GM19240 (cell line): ENCODE measurements around the gene SOWAHD.
"Not testable (repeated sequence)": the region's sequence is repeated elsewhere in the genome, so short reads cannot be mapped to it uniquely, and the experiment has no call there.

Experiments used
- DNase-seq: peaks from one replicate; pipeline ENCODE4 v3.0.0; 2011; ENCODE audit warnings: low spot score; ENCODE audit not compliant: insufficient read length

SOWAHD gene

DNA sequence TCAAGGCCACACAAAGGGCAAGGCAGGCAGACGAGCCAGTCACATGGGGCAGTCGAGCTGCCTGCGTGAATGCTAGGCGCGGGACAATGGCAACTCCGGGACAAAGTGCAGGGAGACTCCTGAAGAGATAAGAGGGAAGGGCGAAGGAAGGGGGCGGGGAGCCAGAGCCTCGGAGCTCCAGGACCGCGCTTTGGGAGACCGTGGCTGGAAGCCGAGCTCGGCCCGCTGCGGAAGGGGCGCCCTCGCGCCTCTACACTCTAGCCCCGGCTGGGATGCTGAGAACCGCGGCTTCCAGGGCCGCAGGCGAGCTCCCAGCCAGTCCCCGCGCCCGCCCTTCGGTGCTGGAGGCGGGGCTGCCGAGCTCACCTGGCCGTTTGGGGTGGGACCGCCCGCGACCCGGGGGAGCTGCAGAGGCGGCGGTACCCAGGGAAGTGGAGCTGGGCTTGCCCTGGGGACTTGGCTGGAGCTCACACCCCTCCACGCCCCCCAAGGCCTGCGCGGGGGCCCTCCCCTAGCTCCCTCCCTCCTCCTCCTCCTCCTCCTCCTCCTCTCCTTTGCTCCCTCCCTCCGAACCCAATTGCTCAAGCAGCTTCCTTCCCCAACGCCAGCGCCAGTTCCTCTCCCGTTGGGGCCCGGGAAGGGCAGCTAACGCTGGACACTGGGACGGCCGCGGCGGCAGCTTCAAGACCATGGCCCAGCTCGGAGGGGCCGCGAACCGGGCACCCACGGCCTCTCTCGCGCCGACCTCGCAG lies at the start of gene SOWAHD:
TSS of gene SOWAHD (plus strand) at position 610 of the 752 bp plus-strand sequence. CDS start at position 690, 80 bp downstream.
- no peak for DNase-seq

DNA sequence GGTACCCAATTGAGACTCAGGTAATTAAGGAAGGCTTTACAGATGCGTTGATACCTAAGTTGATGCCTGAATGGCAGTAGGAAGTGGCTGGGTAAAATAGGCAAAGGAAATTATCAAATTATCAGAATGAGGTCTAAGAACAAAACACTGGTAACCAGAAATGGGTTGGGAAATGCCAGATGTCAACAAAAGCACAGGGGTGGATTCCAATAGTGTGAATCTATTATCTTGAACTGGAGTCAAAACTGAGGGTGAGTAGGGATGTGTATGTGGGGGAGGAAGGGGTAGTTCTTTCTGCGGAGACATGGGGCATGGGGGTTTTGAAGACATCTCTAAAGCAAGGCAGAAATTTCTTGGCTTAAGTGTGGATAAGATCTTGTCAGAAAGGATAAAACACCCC lies 49.5 kb upstream of the SOWAHD start:
- no peak for DNase-seq

DNA sequence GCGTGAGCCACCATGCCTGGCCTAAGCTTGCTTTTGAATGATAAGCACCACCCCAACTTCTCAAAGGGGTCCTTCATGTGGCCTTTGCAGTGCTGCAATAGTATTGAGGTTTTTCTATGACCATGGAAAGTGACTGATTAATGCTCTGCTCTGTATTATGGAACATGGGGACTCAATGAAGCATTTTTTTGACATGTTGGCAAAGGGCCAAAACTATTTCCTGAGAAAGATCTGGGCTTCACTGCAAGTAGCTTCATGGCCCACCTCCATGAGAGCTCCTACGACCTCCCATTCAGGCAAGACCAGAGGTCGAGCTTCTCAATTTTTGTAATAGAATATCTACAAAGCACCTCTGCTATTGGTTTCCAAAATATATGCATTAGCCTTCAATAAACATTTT lies 48.8 kb upstream of the SOWAHD start:
- DNase-seq = no peak

DNA sequence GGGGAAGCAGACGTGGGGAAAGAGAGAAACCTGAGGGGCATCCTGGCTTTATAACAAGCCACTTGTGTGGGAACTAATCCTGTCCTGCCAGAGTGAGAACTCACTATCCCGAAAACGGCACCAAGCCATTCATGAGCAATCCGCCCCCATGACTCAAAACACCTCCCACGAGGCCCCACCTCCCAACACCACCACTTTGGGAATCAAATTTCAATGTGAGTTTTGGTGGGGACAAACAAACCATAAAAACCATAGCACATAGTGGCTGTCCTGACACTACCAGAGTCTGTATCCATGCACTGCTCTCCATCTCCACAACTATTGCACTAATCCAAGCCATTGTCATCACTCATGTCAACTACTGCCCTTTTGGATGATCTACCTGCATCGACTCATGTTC lies 36.9 kb upstream of the SOWAHD start:
- no peak for DNase-seq

GRCh38 chrX:119721926-119722325 lies 36.5 kb upstream of the SOWAHD start:
- DNase-seq = no peak

DNA sequence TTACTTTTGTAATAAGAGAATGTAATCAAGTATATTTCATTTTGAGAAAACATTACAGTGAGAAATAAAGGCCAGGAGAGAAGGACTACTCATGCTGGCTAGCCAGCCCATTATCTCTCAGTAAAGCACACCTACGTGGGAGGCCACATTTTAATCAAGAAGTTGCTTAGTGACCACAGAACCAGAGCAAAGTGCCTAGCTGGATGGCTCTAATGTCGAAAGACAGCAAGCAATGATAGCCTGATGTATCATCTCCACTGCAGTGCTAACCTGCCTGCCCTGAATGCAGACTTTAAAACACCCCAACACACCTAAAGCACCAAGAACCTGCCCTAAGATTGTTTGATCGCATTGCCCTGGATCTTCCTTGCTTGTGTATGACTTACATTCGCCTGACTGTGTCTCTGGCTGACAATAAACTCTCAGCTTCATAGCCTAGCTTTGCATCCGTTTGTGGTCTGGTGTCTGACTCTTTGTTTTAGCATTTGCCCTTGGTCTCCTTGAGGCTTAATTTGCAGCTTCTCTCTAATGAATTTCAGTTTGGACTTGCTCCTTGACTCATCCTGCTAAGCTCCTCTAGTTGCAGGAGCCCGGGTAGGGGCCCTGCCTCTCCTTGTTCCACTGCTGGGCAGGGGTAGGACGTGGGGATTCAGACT lies 31.4 kb upstream of the SOWAHD start:
- DNase-seq = no peak

- DNase-seq = no peak
Observed at GRCh38 chrX:119728487-119728886, 29.9 kb upstream of the SOWAHD start.

DNA sequence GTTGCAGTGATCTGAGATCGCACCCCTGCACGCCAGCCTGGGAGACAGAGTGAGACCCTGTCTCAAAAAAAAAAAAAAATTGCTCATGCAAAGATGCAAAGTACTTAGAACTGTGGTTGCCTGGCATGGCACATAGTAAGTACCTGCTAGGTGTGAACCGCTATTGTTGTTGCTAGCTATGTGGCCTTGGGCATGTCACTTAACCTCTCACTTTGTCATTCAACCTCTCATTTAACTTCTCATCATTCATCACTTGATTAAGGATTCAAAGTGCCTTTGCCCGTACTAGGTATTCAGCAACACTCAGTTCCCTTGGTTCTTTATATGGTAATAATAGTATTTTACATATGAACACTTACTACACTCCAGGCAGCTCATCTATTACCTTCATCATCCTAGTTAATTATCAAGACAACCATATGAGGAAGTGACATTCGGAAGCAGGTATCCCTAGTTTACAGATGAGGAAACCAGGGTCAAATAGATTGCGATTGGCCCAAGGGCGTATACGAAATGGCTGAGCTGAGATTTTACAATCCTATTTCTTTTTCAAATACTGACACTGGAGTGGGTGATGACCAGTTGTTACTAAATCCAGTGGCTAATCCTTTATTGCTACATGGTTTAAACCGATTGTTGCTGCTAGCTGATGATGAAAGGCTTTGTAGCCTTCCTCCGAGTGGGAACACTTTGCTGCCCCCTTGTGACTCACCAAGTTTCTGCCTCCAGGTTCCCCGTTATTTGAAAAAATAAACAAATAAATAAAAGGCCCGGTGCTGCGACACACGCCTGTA lies 28.8 kb upstream of the SOWAHD start:
- DNase-seq = peak; percentile 54

DNA sequence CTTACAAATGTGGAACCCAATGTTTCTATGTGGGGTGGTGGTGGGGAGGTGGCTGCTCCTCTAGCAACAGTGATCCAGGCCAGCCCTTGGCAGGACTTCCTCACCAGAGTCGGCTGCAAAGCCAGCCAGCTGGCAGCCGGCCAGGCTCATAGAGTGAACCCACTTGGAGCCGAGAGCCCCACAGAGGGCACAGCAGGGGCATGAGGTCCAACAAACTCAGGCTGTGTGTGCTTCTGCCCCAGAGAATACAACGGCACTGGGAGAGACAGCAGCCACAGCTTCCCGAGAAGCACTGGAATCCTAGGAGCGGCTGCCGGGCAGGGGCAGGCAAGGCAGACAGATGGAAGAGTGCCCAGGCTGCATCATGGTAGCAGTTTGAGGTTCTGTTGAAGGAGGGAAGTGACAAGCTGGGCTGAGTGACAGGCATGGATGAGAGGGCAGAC lies 23.5 kb upstream of the SOWAHD start:
- DNase-seq = no peak

DNA sequence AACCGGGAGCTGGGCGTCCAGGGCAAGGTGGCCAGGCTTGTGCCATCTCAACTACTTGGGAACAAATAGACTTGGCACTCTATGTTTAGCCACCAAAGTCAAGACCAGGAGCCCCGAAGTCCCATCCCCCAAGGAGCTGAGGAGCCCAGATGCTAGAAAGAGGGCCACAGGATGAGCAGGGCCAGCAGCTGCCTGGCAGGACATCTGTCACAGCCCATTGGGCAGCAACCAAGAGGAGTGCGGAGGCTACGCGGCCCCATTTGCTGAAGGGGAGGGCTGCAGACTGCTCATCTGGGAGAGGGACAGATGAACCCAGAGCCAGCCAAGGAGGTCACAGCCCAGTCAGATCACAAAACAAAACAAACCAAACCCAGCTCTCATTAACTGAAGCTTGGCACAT lies 22.9 kb upstream of the SOWAHD start:
- no peak for DNase-seq

DNA sequence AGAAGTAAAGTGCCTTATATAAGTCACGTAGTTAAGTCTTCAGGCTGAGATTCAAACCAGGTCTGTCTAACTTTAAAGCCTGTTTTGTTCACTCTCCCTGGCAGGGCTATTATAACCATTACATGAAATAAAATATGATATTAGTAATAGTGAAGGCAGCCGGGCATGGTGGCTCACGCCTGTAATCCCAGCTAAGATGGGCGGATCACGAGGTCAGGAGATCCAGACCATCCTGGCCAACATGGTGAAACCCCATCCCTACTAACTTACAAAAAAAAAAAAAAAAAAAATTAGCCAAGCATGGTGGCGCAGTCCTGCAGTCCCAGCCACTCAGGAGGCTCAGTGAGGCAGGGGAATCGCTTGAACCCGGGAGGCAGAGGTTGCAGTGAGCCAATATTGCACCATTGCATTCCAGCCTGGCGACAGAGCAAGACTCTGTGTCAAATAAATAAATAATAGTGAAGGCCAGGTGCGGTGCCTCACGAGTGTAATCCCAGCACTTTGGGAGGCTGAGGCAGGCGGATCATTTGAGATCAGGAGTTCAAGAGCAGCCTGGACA lies 22.1 kb upstream of the SOWAHD start:
- DNase-seq = no peak

DNA sequence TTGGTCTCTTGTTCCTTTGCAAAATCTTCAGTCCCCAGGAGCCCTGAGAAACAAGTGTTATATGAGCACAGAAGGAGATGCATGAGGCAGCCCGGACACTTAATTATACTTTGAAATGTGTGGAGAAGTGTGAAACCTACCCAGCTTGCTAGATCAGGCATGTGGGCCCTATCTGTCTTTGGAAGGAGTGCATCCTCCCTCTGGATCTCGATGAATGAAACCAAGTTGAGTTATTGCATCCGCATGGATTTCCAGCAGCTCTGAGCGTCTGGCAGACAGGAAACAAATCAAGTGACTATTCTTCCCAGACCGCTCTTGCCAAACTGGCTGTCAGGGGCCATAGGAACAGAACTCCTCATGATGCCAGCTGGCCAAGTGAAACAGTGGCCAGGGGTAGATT lies 19.6 kb upstream of the SOWAHD start:
- DNase-seq = no peak

GRCh38 chrX:119745283-119745848 lies 13.0 kb upstream of the SOWAHD start:
- no peak for DNase-seq

DNA sequence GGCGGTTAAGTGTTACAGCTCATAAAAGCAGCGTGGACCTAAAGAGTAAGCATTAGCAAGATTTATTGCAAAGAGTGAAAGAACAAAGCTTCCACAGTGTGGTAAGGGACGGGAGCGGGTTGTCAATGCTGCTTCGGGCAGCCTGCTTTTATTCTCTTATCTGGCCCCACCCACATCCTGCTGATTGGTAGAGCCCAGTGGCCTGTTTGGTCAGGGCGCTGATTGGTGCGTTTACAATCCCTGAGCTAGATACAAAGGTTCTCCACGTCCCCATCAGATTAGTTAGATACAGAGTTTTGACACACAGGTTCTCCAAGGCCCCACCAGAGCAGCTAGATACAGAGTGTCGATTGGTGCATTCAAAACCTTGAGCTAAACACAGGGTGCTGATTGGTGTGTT lies 8.3 kb upstream of the SOWAHD start:
- DNase-seq = not testable (repeated sequence)

- DNase-seq = not testable (repeated sequence)
Observed at GRCh38 chrX:119750751-119751150, 7.6 kb upstream of the SOWAHD start.

DNA sequence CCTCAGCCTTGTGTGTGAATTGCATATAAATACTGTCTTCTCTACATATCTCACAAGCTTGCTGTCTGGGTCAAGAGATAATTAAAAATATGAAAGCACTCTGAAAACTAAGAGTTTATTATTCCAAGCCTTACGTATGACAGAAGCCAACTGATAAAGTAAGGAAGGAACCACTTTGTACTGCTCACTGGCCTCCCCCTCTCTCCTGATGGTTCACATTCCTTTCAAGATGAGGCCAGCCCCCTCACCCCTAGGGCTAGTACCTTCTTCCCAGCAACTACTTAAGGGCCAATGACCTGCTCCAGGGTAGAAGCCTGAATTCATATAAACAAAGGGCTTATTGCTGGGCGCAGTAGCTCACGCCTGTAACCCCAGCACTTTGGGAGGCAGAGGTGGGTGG lies 5.4 kb upstream of the SOWAHD start:
- DNase-seq = no peak

DNA sequence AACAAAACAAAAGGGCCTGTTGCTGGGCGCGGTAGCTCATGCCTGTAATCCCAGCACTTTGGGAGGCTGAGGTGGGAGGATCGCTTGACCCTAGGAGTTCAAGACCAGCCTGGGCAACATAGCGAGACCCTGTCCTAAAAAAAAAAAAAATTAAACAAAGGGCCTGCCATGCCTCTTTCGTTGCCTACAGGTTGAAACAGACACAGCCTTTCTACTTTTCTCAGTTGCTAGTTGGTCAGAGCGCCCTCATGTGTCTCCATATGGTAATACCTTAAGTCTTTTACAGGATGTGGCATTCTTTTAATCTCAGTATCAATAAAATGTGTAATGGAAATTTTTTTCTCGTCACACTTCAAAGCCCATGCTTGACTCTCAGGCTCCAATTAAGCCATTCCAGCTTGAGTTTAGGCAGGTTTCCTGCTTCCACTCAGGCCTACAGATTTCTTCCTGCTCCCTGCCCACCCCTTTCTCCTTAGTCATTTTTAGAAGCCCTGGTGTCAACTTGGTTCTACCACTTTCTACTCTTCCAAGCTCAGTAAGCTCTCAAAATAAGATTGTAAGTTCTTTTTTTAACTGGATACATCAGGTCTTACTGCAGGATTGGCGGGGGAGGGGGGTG lies 4.6 kb upstream of the SOWAHD start:
- no peak for DNase-seq

- peak; percentile 84 for DNase-seq
Observed at GRCh38 chrX:119755981-119756533, 2.3 kb upstream of the SOWAHD start.

- no peak for DNase-seq
Observed at GRCh38 chrX:119756926-119757635, 1.3 kb upstream of the SOWAHD start.

GRCh38 chrX:119757646-119757978 lies 776 bp upstream of the SOWAHD start:
- no peak for DNase-seq
